SW480 (cell line): ENCODE data around the gene KLHL12.
"Not testable (repeated sequence)": the region's sequence is repeated elsewhere in the genome, so short reads cannot be mapped to it uniquely, and the experiment has no call there.

Experiments used
- DNase-seq: peaks from one replicate; pipeline ENCODE4 v3.0.0-alpha.2; 2016; ENCODE audit warnings: low spot score

KLHL12 gene

GRCh38 chr1:202951437-202951836, 24.4 kb upstream of the KLHL12 start:
- DNase-seq = no peak

- no peak for DNase-seq
Observed at GRCh38 chr1:202945483-202945882, 18.4 kb upstream of the KLHL12 start.

- DNase-seq = no peak
Observed at GRCh38 chr1:202944438-202944921, 17.4 kb upstream of the KLHL12 start.

- no peak for DNase-seq
Observed at GRCh38 chr1:202942426-202942825, 15.4 kb upstream of the KLHL12 start.

GRCh38 chr1:202941372-202941771, 14.3 kb upstream of the KLHL12 start:
- DNase-seq = no peak

GRCh38 chr1:202940561-202940960, 13.5 kb upstream of the KLHL12 start:
- DNase-seq = no peak

GRCh38 chr1:202938287-202938925, 11.4 kb upstream of the KLHL12 start:
- no peak for DNase-seq

GRCh38 chr1:202936409-202936808, 9.4 kb upstream of the KLHL12 start:
- not testable (repeated sequence) for DNase-seq

- no peak for DNase-seq
Observed at GRCh38 chr1:202935844-202936243, 8.8 kb upstream of the KLHL12 start.

GRCh38 chr1:202934755-202935154, 7.7 kb upstream of the KLHL12 start:
- no peak for DNase-seq

- DNase-seq = no peak
Observed at GRCh38 chr1:202932476-202932875, 5.4 kb upstream of the KLHL12 start.

GRCh38 chr1:202923533-202923932, 3.5 kb downstream of the KLHL12 start:
- DNase-seq = no peak

- no peak for DNase-seq
Observed at GRCh38 chr1:202919615-202920014, 7.4 kb downstream of the KLHL12 start.

GRCh38 chr1:202915146-202915545, 11.9 kb downstream of the KLHL12 start:
- DNase-seq = no peak

- not testable (repeated sequence) for DNase-seq
Observed at GRCh38 chr1:202912476-202912875, 14.6 kb downstream of the KLHL12 start.

GRCh38 chr1:202909494-202909893, 17.5 kb downstream of the KLHL12 start:
- no peak for DNase-seq

GRCh38 chr1:202908998-202909397, 18.0 kb downstream of the KLHL12 start:
- DNase-seq = no peak

GRCh38 chr1:202905331-202905730, 21.7 kb downstream of the KLHL12 start:
- no peak for DNase-seq

GRCh38 chr1:202903808-202904207, 23.2 kb downstream of the KLHL12 start:
- not testable (repeated sequence) for DNase-seq

GRCh38 chr1:202901555-202901954, 25.5 kb downstream of the KLHL12 start:
- no peak for DNase-seq

GRCh38 chr1:202892501-202892900, 34.5 kb downstream of the KLHL12 start:
- no peak for DNase-seq

GRCh38 chr1:202890392-202890791, 36.6 kb downstream of the KLHL12 start:
- DNase-seq = no peak

- DNase-seq = peak; percentile 93
Observed at GRCh38 chr1:202888531-202889360, 38.3 kb downstream of the KLHL12 start, which contains the start of gene RABIF. Gene RABIF, minus strand, starts transcription at chr1:202889149. Its CDS starts 51 bp downstream, at chr1:202889098.
